Astrocyte (in vitro differentiated cells and primary cell): ENCODE data around the gene DAAM2.

ENCODE experiments used
- EZH2 ChIP-seq: IDR thresholded peaks from 2 replicates; pipeline ENCODE4 v1.6.1; 2012; ENCODE audit warnings: mild to moderate bottlenecking, low read length, inconsistent platforms; ENCODE audit not compliant: insufficient read depth
- TF ChIP-seq, protein P1 (sequence below): IDR thresholded peaks from 2 replicates; pipeline ENCODE4 v1.5.1; 2011; ENCODE audit warnings: low read depth, mild to moderate bottlenecking, inconsistent platforms, low read length, moderate library complexity; ENCODE audit not compliant: insufficient read depth

DNA sequence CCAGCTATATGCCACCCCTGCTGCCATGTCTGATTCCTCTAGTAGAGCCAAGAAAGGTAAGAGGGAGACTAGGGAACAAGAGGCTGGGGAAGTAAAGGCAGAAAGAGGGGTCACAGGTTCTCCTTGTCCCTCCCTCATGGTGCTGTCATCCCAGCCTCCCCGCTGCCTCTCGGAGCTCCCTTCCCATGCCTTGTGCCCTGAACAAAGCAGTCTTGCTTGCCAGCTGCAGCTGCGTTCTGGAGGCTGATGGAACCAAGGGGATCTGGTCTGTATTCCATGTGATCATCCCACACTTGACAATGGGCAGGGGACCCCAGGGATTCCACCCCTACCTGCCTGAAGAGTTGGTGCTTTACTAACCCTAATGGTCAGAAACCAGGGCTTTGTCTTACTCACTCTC, 61.4 kb downstream of the DAAM2 start:
- TF ChIP-seq, protein P1, sequence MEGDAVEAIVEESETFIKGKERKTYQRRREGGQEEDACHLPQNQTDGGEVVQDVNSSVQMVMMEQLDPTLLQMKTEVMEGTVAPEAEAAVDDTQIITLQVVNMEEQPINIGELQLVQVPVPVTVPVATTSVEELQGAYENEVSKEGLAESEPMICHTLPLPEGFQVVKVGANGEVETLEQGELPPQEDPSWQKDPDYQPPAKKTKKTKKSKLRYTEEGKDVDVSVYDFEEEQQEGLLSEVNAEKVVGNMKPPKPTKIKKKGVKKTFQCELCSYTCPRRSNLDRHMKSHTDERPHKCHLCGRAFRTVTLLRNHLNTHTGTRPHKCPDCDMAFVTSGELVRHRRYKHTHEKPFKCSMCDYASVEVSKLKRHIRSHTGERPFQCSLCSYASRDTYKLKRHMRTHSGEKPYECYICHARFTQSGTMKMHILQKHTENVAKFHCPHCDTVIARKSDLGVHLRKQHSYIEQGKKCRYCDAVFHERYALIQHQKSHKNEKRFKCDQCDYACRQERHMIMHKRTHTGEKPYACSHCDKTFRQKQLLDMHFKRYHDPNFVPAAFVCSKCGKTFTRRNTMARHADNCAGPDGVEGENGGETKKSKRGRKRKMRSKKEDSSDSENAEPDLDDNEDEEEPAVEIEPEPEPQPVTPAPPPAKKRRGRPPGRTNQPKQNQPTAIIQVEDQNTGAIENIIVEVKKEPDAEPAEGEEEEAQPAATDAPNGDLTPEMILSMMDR = no peak
- no peak for TF ChIP-seq EZH2
